Limb (tissue), 2 donors: ENCODE results near the gene TMUB1.

ENCODE experiments used
- DNase-seq, 2 donors: peaks; one replicate each; pipeline ENCODE4 v3.0.0-alpha.2; 2016; ENCODE audit errors: extremely low spot score in 2 of 2

Gene TMUB1

DNA sequence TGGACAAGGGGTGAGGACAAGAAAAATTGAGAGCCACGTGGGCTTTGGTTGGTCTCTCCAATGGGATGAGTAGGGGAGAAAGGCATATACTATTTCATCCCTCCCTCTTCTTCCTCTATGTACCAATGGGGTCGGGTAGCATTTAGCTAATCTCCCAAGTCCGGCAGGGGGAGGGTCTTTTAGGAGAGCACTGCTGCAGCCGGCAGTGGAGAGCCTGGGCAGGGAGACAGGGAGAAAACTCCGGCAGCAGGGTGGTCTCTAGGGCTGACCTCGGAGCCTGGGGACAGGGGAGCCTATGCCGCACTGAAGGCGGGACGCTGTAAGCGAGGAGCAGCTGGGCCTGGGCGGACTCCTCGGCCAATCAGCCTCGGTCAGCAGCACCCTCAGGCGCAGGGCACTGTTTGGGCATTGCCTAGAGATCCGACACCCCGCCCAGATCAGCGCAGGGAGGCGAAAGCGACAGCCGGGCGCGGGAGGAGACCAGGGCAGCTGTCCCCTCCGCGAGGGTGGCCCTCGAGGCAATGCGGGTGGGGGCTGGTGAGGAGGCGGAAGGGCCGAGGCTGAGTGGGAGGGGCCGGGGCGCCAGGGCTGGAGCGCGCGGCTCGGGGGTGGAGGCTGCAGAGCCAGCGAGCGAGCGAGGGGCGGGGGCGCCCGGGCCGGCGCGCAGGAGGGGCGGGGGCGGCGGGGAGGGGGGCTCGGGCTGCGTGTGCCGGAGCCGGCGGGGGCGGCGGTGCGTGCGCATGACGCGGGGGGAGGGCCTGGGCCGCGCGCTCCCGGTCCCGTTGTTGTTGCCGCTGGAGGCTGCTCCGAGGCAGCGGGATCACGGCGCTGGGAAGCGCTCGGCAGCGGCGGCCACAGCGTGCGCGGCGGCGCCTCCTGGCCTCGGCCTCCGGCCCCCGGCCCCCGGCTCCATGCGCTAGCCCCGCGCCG is 2.7 kb upstream of the TMUB1 start, which contains the start of gene AGAP3:
Gene AGAP3 (plus strand): TSS at position 785 of the 930 bp plus-strand sequence. CDS start 267 bp downstream, outside the sequence.
- DNase-seq: peak; percentile 78 to 92

DNA sequence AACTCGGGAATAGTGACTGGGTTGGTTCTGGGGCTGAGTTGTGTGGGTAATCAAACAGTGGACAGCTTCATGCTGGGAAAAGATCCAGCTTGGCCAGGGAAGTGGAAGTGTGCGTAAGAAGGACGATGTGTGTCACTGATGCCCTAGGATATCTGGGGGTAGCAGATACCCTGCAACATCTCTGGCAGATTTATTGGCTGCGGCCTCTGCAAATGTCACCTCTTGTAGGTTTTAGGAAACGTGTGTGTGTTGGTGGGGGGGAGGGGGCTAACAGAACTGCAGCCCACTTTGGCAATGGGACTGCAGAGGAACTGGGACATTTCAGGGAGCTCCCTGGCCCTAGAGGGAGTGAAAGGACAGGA is 2.0 kb upstream of the TMUB1 start:
- DNase-seq: no peak

DNA sequence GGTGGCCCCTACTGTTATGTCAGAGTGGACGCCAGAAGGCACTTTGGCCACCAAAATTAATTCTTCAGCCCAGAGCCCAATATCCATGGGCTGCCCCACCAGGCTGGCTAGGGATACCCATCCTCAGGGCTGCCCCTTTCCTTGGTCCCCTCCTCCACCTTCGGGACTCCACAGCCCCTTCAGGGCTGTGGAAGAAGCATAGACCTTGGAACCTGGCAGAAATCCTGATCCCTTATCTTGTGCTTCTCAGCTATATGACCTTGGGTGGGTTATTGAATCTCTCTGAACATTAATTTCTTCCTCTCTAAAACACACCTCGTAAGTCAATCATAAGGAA is 499 bp upstream of the TMUB1 start:
- DNase-seq: no peak

DNA sequence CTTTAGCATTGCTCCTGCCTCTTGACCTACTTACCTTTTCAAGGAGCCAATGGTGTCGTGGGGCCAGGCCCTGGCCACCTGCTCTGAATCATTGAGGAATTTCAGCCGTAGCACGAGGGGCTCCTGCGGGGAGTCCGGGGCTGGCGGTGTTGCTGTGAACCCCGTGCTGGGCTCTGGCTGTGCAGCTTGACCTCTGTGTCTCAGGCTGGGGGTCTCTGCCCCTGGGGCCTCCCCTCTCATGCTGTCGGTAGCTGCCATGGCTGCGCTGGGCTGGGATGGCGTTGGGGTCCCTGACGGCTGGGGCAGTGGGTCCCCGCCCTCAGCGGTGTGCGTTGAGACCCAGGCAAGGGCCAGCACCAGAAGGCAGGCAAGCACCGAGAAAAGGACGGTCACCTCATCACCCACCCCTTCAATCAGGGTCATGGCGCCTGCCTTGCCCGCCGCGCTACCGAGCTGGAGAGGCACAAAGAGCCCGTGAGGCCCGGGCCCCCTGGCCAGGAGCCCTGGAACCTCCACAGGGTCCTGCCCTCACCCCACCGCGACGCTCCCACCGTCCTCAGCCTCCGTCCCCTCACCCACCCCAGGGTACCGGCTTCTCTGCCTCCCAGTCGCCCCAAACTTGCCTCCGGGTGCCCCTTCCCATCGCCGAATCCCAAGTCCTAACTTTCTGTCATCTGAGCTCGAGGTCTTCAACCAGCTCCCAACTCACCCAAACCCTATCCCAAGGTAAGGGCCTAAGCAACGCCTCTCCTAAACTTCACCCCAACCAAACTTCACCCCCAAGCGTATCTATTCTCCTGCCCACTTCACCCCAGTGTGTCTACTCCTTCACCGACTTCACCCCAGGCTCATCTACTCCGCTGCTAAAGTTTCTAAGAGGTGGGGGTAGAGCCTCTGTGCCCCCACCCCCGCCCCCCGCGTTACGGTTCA is 887 bp downstream of the TMUB1 start:
- no peak for DNase-seq

DNA sequence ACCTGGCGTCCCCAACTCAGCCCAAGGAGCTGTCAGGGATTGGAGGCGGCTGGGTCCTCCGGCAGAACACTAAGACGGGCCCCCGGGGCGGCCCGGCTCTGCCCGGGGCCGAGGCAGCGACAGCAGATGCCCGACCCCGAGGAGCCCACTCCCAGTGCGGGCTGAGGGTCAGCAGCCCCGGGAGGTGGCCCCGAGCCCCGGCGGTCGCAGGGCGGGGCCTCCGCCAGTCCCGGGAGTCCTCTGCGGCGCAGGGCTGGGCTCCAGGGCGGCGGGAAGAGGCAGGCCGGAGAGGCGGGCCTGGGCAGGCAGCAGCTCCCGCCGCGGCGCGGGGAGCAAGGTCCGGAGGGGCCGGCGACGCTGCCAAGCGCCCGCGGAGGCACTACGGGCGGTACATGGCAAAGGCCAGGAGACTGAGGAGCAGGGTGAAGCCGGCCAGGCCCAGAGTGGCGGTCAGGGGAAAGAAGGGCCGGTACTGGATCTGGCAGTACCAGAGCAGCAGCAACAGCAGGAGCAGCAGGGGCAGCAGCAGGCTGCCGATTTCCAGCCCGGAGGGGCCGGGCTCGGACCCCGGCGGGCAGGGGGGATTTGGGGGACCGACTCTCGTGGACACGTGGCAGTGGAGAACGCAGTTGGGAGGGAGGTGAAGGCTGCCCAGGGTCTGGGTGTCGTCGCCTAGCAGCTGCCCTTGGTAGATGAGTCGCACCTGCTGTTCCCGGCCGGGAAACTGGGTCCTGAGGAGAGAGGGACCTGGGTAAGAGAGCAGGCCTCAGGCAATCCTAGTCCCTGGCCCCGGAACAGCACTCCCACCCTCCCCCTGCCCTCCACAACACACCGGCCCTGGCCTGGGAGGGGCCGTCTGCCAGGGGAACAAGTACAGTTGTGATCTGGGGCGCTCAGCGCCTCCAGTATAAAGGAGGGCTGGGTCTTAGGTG is 1.9 kb downstream of the TMUB1 start:
- DNase-seq: peak in 1 of 2 donors; percentile 61

DNA sequence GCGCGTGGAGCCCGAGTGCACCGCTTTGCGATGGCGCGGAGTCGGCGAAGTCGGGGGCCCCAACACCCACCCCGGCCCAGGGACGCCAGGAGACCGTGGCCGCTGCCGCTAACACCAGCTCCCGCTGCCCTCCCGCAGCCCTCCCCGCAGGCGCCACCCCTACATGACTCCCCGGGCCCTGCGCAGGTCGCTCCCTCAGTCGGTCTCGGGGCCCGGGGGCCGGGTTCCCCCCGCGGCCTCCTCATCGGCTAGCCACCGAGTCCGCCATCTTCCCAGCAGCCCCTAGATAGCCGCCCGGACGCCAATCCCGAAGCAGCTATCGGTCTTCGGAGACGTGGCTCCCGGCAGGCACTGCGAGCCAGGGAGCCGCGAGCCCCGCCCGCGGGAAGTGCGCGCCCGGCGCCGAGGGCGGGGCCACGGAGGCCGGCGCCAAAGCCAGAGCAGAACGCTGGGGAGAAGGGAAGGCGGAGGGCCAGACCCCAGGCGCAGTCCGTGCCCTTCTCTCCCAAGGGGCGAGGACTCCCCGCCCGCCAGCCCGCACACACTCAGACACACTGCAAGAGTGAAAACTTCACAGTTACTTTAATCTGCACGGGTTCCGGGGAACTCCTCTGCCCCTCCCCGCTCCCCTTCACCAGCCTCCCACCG is 2.6 kb downstream of the TMUB1 start, which contains the start of gene FASTK:
Gene FASTK (minus strand): TSS at position 288 of the 648 bp plus-strand sequence. CDS start 43 bp downstream, at position 245.
- DNase-seq: peak; percentile 90 to 94

DNA sequence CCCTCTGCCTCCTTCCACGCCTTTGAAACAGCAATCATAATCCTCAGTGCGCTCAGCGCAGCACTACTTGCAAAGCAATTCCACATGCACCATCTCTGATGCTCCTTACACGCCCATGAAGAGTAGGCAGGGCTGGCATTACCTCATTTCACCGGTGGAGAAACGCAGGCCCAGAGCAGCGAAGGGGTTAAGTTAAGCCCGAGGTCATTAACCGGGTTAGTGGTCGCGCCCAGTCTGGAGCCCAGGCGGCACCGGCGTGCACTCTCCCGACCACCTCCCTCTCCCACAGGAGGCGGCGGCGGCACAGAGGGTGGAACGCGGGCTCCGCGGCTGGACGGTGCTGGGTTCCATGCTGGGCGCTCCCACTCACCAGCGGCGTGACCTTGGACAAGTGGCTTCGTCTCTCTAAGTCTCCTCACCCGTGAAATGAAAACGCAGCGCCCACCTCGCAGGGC is 3.2 kb downstream of the TMUB1 start:
- DNase-seq: peak in 1 of 2 donors; percentile 61

DNA sequence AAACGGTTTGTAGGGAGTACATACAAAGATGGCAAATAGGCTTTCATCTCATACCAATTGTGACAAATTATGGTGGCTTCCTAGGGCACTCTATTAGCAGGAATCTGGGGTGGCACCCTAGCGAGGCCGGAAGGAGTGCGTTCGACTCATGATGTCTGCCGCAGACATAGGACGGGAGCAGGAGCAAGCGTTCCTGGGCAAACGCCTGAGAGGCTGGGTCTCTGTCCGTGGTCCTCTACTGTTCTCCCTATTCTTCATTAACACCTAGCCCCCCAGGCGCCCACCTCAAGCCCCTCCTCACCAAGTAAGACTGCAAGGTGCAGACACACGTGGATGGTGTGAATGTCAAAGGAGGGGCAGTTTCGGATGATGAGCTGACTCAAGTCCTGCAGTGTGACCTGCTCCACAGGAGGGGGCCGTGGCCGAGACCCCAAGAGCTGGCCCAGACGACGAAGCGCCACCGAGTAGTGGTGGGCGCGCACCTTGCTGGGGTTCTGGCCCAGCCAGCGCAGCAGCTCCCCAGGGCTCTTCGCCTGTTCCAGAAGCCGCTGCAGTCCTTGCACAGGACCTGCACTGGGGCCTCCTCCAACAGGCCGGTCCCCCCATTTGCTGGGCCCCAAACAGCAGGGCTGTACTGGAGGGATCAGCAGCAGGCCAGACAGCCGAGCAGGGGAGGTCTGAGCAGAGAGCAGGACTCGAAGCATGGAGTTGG is 3.9 kb downstream of the TMUB1 start:
- peak in 1 of 2 donors; percentile 29 for DNase-seq

DNA sequence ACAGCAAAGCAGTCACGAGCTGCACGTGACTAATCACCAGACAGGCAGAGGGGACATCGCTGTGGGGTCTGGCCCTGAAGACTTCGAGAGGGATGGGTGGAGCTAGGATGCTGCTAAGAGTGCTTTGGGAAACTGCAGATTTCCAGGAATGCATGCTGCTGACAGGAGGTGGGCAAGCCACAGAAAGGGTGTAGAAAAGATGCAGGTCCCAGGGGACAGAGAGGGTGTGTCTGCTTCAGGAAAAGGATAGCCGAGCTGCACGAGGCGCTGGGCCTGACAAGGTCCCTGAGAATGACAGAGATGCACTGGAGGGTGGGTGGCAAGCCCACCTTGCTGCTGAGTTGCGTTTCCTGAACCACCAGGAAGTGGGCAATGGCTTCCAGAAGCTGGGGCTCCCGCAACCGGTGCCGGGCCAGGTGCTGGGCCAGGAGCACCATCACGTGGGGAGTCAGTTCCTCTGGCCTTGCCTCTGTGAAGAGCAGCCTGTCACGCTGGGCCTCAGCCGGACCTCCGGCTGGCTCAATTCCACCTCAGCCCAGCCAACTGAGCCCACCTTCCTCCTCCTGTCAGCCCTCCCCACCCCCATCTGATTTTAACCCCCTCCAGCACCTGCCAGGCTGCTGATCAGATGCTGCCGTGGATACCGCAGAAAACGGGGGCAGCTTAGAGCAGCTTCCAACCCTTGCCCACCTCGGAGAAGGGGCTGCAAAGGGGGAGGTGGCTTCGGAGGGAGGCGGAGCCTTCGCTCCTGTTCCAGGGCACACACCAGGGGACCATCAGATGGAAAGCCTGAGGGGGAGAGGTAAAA is 4.9 kb downstream of the TMUB1 start:
- no peak for DNase-seq

DNA sequence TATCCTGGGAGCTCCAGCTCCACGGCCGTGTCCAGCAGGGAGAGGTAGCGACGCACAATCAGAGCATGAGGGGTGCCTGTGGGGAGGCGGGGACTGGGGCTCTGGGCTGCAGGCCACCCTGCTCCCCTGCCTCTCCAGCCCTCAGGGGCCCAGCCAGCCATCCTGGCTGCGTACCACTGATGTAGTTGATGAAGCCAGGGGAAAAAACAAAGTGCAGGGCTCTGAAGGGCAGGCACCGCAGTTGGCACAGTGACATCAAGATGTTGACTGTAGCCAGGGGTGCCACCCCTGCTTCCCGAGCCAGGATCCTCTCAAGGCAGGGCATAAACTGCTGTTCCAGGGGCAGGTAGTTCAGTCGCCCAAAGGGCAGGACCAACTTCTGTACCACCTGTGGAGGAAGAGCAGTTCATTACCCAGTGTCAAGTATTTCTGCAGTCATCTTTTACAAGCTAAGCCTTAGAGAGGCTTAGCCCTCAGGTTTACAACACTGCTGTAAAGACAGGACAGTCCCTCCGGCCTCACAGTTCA is 5.5 kb downstream of the TMUB1 start:
- no peak for DNase-seq

DNA sequence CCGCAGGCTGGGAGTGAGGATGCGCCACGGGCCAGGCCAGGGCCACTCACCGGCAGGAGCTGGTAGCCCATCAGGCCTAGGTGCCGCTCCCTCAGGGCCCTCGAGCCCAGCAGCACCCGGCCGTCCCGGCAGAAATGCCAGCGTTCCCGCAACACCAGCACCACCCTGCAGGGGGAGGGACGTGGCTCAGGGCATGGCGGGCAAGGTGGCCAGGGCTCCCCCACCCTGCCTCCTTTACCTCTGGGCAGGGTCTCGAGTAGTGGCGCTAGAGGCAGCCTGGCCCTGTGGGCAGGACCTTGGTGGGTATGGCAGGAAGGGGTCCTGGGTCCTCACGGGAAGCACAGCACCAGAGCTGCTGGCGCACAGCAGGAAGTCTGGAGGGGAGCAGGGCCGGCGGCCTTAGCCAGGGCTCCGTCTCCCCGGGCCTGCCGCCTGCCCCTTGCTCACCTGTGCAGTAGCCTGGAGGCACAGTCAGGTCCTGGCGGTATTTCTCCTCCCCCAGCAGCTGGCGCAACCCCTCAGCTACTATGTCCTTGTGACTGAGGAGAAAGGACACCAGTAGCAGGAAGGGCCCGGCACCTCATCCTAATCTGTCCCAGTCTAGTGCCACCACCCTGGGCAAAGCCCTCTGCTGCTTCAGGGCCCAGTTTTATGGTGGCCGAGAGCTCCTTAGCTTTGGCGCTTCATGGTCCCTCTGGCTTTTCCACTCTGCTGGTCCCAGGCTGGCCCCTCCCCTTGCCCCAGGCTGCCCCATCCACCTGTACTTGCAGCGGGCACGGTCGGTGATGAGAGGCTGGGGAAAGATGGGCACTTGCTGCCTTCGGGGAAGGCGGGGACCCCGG is 6.2 kb downstream of the TMUB1 start:
- no peak for DNase-seq

DNA sequence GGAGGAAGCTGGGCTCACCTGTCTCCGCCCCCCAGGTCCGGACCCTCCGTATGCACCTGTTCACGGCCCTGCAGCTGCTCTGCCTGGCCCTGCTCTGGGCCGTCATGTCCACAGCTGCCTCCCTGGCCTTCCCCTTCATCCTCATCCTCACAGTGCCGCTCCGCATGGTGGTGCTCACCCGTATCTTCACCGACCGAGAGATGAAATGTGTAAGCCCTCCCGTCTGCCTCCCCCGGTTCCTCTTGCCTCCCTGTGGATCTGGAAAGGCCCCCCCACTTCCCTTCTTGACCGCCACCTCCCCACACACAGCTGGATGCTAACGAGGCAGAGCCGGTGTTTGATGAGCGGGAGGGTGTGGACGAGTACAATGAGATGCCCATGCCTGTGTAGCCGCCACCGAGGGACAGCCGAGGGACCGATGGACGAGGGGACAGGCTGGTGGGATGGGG is 7.3 kb downstream of the TMUB1 start:
- no peak for DNase-seq

DNA sequence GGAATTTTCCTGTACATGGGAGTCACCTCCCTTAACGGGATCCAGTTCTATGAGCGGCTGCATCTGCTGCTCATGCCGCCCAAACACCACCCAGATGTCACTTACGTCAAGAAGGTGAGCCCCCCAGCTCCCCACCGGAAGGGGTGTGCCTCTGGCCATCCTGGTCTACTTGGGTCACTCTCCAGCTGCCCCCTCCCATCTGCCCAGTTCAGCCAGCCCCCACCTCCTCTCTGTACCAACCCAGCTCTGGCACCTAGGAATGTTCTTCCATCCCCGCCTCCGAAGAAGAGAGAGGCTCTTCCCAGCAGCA is 7.7 kb downstream of the TMUB1 start:
- DNase-seq: no peak

DNA sequence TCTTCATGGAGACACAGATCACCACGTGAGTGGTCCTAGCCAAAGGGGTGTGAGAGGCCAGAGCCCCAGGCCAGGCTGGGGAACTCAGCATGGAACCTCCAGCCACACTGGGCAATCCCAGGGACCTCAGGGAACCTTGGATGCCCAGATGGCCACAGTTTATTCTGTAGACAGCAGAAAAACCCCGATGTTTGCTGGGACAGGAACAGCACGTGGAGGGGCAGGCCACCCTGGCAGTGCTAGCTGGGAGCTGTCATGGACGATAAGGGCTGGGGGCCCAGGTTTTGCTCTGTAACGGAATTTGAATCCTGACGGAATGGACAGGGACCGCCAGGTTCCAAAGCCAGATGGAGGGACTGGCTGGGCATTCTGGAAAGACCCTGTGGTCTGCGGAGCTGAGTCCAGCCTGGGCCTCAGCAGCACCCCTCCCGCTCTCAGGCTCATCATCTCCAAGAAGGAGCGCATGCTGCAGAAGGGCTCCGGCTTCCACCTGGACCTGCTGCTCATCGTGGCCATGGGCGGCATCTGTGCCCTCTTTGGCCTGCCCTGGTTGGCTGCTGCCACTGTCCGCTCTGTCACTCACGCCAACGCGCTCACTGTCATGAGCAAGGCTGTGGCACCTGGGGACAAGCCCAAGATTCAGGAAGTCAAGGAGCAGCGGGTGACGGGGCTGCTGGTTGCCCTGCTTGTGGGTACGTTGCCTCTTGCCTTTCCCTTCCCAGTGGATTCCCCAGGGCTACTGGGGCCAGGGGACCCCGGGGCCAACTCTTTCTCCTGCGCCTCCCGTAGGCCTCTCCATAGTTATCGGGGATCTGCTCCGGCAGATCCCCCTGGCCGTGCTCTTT is 8.3 kb downstream of the TMUB1 start:
- DNase-seq: no peak

DNA sequence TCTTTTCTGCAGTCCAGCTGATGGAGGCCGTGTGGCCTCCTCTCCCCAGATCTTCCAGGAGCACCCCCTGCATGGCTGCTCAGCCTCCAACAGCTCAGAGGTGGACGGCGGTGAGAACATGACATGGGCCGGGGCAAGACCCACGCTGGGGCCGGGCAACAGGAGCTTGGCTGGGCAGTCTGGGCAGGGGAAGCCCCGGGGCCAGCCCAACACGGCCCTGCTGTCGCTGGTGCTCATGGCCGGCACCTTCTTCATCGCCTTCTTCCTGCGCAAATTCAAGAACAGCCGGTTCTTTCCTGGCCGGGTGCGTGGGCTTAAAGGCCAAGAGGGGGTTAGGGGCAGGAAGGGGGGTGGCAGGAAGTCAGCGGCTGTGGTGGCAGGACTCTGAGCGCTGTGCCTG is 9.3 kb downstream of the TMUB1 start:
- no peak for DNase-seq

DNA sequence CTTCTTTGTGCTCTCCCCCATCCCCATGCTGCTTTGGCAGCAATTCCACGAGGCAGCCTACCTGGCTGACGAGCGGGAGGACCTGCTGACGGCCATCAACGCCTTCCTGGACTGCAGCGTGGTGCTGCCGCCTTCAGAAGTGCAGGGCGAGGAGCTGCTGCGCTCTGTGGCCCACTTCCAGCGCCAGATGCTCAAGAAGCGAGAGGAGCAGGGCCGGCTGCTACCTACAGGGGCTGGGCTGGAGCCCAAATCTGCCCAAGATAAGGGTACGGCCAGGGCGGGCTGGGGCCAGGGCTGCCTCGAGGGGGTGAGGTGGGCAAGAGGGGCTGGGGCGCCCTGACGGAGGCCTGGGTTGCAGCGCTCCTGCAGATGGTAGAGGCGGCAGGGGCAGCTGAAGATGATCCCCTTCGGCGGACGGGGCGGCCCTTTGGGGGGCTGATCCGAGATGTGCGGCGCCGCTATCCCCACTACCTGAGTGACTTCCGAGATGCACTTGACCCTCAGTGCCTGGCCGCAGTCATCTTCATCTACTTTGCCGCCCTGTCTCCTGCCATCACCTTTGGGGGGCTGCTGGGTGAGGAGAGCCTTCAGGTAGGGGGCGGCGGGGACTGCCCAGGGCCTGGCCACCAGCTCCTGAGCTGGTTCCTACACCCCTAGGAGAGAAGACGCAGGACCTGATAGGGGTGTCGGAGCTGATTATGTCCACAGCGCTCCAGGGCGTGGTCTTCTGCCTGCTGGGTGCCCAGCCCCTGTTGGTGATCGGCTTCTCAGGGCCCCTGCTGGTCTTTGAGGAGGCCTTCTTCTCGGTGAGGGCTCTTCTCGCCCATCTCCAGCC is 12.0 kb downstream of the TMUB1 start:
- no peak for DNase-seq
